Measurements from ENCODE around the gene PAK5. TPM values are rescaled to one million over a fixed set of nuclear protein-coding genes. Genes with fewer than 3 reads are reported as not detected.

PAK5 gene
- total and polyA plus RNA-seq, 2 experiments from 2014 or later: 0.57 to 1.1 TPM

- H2AFZ ChIP-seq: no peak overlapping the region
- no peak overlapping the region for H3K4me3 ChIP-seq
- no peaks in the 10 kb centered on the region for H3K27me3 ChIP-seq (ENCODE audit: insufficient read depth)
- H3K27me3 Mint-ChIP-seq (ENCODE audit: insufficient read depth, low read depth, poor library complexity): no peaks in the 10 kb centered on the region
- no peaks in the 10 kb centered on the region for H3K36me3 Mint-ChIP-seq (ENCODE audit: low read depth)
- H3K27ac Mint-ChIP-seq: no peak overlapping the region
- no peaks in the 10 kb centered on the region for H3K9me3 Mint-ChIP-seq
- DNase-seq (ENCODE audit: low spot score) (no peak), ATAC-seq (no peak)
- H3K4me3 Mint-ChIP-seq: no peak overlapping the region
- no peaks in the 10 kb centered on the region for H3K9me2 ChIP-seq (ENCODE audit: insufficient read depth)
- H3K4me2 ChIP-seq: no peak overlapping the region
- H4K20me1 ChIP-seq (replicated peaks; ENCODE audit: insufficient read depth): no peaks in the 10 kb centered on the region
- TF ChIP-seq ZNF114 (CRISPR knock-in tag; IDR thresholded peaks at IDR 0.05) (no peak), EZH2phosphoT487 (IDR thresholded peaks at IDR 0.05; ENCODE audit: unreplicated experiment) (no peak), EZH2 (IDR thresholded peaks at IDR 0.05; ENCODE audit: low read depth, unreplicated experiment) (no peak), NANOG (IDR thresholded peaks at IDR 0.05; ENCODE audit: borderline replicate concordance) (no peak), CREB1 (CRISPR knock-in tag; IDR thresholded peaks at IDR 0.05; ENCODE audit: low read depth) (no peak), ETS1 (IDR thresholded peaks at IDR 0.05) (no peak), CTCF (conservative IDR thresholded peaks at IDR 0.05; ENCODE audit: low read depth in 2 of 2) (no peak), ZNF462 (CRISPR knock-in tag; IDR thresholded peaks at IDR 0.05) (no peak)
- no peaks in the 10 kb centered on the region for H3K36me3 ChIP-seq (ENCODE audit: insufficient read depth)
- H3K4me1 ChIP-seq (ENCODE audit: insufficient read depth): no peaks in the 10 kb centered on the region; the same call in 1 of the 2 replicates
- peaks cover 12% of the 10 kb centered on the region for H3K4me1 Mint-ChIP-seq
- H3K79me2 ChIP-seq (replicated peaks; ENCODE audit: insufficient read depth): no peaks in the 10 kb centered on the region
- no peak overlapping the region for H3K27ac ChIP-seq (ENCODE audit: low read depth)
- no peaks in the 10 kb centered on the region for H3F3A ChIP-seq (replicated peaks; ENCODE audit: low read depth)
These were observed 153.9 kb downstream of the PAK5 start for GRCh38 chr20:9685011-9685410.
